Keratinocyte (primary cell): ENCODE data around the gene TAF1B.

Experiments used
- CTCF ChIP-seq, 3 experiments: IDR thresholded peaks in 1 of 3; conservative IDR thresholded peaks in 1 of 3; optimal IDR thresholded peaks in 1 of 3; 2 replicates in 2 of 3; 3 replicates in 1 of 3; pipeline versions ENCODE3 to v1.5.1; 2011; ENCODE audit warnings: low read length in 3 of 3, mild to moderate bottlenecking in 3 of 3, moderate library complexity in 2 of 3, control low read depth in 1 of 3, inconsistent platforms in 1 of 3; ENCODE audit not compliant: insufficient read depth in 2 of 3; ENCODE audit errors: extremely low read depth in 1 of 3
- EZH2 ChIP-seq: IDR thresholded peaks from one replicate; pipeline ENCODE4 v1.6.1; 2012; ENCODE audit warnings: inconsistent platforms, mild to moderate bottlenecking, low read length, moderate library complexity

DNA sequence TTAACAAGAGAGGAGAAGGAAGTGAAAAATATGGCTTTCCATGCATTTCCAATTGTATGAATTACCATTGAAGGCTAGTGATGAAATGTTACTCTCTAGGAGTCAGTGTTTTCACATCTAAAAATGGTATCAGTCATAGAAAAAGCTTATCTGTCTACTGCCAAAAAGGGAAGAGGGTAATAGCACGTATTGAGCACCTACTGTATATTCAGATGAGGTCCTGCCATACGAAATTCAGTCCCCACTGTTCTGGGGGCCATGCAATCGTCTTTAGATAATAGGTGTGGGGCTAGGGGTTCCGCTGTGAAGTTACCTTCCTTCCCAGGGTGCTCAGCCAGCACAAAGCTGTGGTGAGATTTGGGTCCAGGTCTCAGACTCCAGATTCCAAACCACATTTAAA is 94.0 kb downstream of the TAF1B start:
- TF ChIP-seq CTCF (optimal IDR thresholded peaks at IDR 0.05 in 1 of 3, IDR thresholded peaks at IDR 0.05 in 1 of 3, conservative IDR thresholded peaks at IDR 0.05 in 1 of 3; ENCODE audit: extremely low read depth in 1 of 3, insufficient read depth in 2 of 3, low read length in 3 of 3) (no peak), EZH2 (no peak)
